OCI-LY1 (cell line): ENCODE results near the gene NEURL1B.

ENCODE experiments used
- CTCF ChIP-seq: fragments of 200-600 bp; sonication (generic), shearing (Covaris generic); IDR thresholded peaks from 2 replicates; pipeline ENCODE4 v1.5.1; 2017; ENCODE audit warnings: mild to moderate bottlenecking, antibody characterized with exemption, low read length, moderate library complexity, mixed read lengths
- EZH2 ChIP-seq: fragments of 200-600 bp; sonication (generic), shearing (Covaris generic); IDR thresholded peaks from 2 replicates; pipeline ENCODE4 v1.8.0; 2017; ENCODE audit warnings: borderline replicate concordance, mixed run types, mild to moderate bottlenecking, antibody characterized with exemption, low read length, moderate library complexity, mixed read lengths

DNA sequence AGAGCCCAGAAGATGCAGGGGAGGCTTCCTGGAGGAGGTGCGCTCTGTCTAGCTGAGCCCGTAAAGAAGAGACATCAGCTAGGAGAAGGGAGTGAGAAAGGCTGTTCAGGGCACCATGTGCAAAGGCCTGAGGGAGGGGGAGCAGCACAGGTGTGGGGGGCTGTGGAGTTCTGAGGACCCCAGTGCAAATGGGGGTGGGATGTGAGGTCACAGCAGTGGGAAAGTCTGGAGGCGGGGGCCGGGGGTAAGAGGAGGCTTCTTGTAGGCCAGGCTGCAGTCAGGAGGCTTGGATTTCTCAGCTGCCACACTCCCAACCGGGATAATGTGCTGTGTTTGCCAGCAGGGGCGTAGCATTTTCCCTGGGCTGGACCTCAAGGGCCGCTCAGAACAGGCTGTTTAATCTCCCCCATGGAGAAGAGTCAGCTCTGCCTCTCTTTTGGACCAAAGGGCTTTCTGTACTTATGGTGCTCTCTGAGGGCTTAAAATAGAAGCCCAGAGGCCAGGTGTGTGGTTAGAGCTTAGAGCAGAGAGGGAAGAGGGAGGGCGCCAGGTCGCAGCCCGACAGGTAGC is 5.7 kb downstream of the NEURL1B start:
- no peak for TF ChIP-seq CTCF
- TF ChIP-seq EZH2: no peak
